GM21515 (cell line): Measurements from ENCODE around the gene MTA2.
A peak's percentile ranks its signal among the peaks of the same experiment; 100 is the strongest.
"Not testable (repeated sequence)": the region's sequence is repeated elsewhere in the genome, so short reads cannot be mapped to it uniquely, and the experiment has no call there.

Experiments
- ATAC-seq: cut with Tn5 transposase; IDR thresholded peaks from one replicate; pipeline ENCODE4 v1.9.1; 2021; ENCODE audit not compliant: unreplicated experiment

The MTA2 gene

GRCh38 chr11:62567018-62567633, 34.5 kb downstream of the MTA2 start:
- no peak for ATAC-seq

GRCh38 chr11:62566247-62566646, 35.4 kb downstream of the MTA2 start:
- no peak for ATAC-seq

GRCh38 chr11:62565100-62565802, 36.4 kb downstream of the MTA2 start:
- ATAC-seq: no peak

GRCh38 chr11:62561677-62562230, 39.9 kb downstream of the MTA2 start:
- not testable (repeated sequence) for ATAC-seq

- ATAC-seq: no peak
These were observed 41.0 kb downstream of the MTA2 start for GRCh38 chr11:62560566-62561103.

- not testable (repeated sequence) for ATAC-seq
These were observed 42.0 kb downstream of the MTA2 start for GRCh38 chr11:62559626-62560025.

- ATAC-seq: no peak
These were observed 42.5 kb downstream of the MTA2 start for GRCh38 chr11:62559204-62559603.

- ATAC-seq: no peak
These were observed 43.0 kb downstream of the MTA2 start for GRCh38 chr11:62558669-62559068.

- peak; percentile 28 for ATAC-seq
These were observed 44.6 kb downstream of the MTA2 start for GRCh38 chr11:62556875-62557631.

GRCh38 chr11:62556108-62556874, 45.4 kb downstream of the MTA2 start:
- ATAC-seq: peak; percentile 28

- no peak for ATAC-seq
These were observed 46.1 kb downstream of the MTA2 start for GRCh38 chr11:62555464-62556107.

- no peak for ATAC-seq
These were observed 47.1 kb downstream of the MTA2 start for GRCh38 chr11:62554387-62555167.

- ATAC-seq: no peak
These were observed 47.8 kb downstream of the MTA2 start for GRCh38 chr11:62553839-62554361.

- no peak for ATAC-seq
These were observed 48.4 kb downstream of the MTA2 start for GRCh38 chr11:62553080-62553838.

- no peak for ATAC-seq
These were observed 49.1 kb downstream of the MTA2 start for GRCh38 chr11:62552485-62553079.

- not testable (repeated sequence) for ATAC-seq
These were observed 51.2 kb downstream of the MTA2 start for GRCh38 chr11:62550478-62550877.

GRCh38 chr11:62548545-62549335, 52.9 kb downstream of the MTA2 start:
- no peak for ATAC-seq
